ENCODE measurements around the gene CCDC34. TPM values are rescaled to one million over a fixed set of nuclear protein-coding genes. Genes with fewer than 3 reads are reported as not detected.

CCDC34 gene
- total and polyA plus RNA-seq, 2 of the 4 experiments (the other 2 are of a cell fraction), result 2.5 to 4.5 TPM

- H3K9me3 ChIP-seq (ENCODE audit: control insufficient read depth, insufficient read depth, low read length), result no peaks in the 10 kb centered on the region
- H3K27ac ChIP-seq (ENCODE audit: insufficient read depth, low read length), result no peak overlapping the region
- no peak overlapping the region for H2AFZ ChIP-seq (replicated peaks; ENCODE audit: low read length, poor library complexity)
- H3K4me1 ChIP-seq (ENCODE audit: control insufficient read depth, insufficient read depth, low read length), result peaks cover 19% of the 10 kb centered on the region
- no peak overlapping the region for H3K23ac ChIP-seq (ENCODE audit: low read depth, low read length)
- H3K4me2 ChIP-seq (ENCODE audit: low read depth, low read length), result peak overlapping the region; percentile 62; the same call in 1 of the 2 replicates
- no peak overlapping the region for H3K56ac ChIP-seq (ENCODE audit: extremely low read depth, insufficient read depth, low read length)
- in situ Hi-C loops (cut with MboI; ENCODE audit: low sequenced_read_pairs) (no loop called here), intact Hi-C loops (cut with micrococcal nuclease) (loop anchor here (10.0 kb wide), 1 partner anchor 417 kb away; no protein-coding TSS in a partner anchor), dilution Hi-C loops (cut with HindIII; ENCODE audit: low sequenced_read_pairs, unreplicated experiment) (no loop called here)
- peaks cover 0 to 4% of the 10 kb centered on the region in 2 experiments; a peak in 2 of 4 replicates for H3K79me1 ChIP-seq (ENCODE audit: low read depth in 1 of 2, low read length in 2 of 2)
- peaks cover 3% of the 10 kb centered on the region; the same call in 1 of the 2 replicates for H4K20me1 ChIP-seq (ENCODE audit: insufficient read depth, low read length)
- DNase-seq (no peak), ATAC-seq (ENCODE audit: low read depth) (no peak)
- no peak overlapping the region; the same call in 1 of the 2 replicates for H2BK120ac ChIP-seq (ENCODE audit: low read depth, low read length)
- no peak overlapping the region for H3K14ac ChIP-seq (replicated peaks; ENCODE audit: low read depth, low read length)
- H2AK5ac ChIP-seq (ENCODE audit: low read depth, low read length), result no peak overlapping the region
- BruUV-seq (replicated peaks), result no TSS peak
- 0 out of 4 replicates have a peak overlapping the region, but pooled peaks of 1 of the 2 experiments have one; percentile 5 for H4K8ac ChIP-seq (ENCODE audit: low read depth in 2 of 2, low read length in 2 of 2)
- no peak for TF ChIP-seq NFE2L2 (IDR thresholded peaks at IDR 0.05; ENCODE audit: low read depth, low read length)
- no peak for TF ChIP-seq BHLHE40 (IDR thresholded peaks at IDR 0.05; ENCODE audit: low read depth, low read length)
- TF ChIP-seq MAZ (IDR thresholded peaks at IDR 0.05; ENCODE audit: borderline replicate concordance, low read depth, low read length), result no peak
- no peaks in the 10 kb centered on the region for H3K36me3 ChIP-seq (ENCODE audit: control insufficient read depth, insufficient read depth, low read length)
- peak overlapping the region; percentile 61 for H3K18ac ChIP-seq (ENCODE audit: low read depth, low read length)
- peak overlapping the region; percentile 37; the same call in 1 of the 3 replicates for H2BK15ac ChIP-seq (ENCODE audit: low read depth, low read length)
- peak overlapping the region; percentile 54; the same call in 1 of the 2 replicates for H3K4ac ChIP-seq (ENCODE audit: low read depth, low read length)
- H2BK20ac ChIP-seq (ENCODE audit: low read depth, low read length), result no peak overlapping the region
- no peak overlapping the region for H3K9ac ChIP-seq (ENCODE audit: low read depth, low read length)
- POLR2A ChIA-PET (ENCODE audit: unreplicated experiment), result interaction anchor here (0.8 kb wide), 1 partner anchor 1700 kb away, joined by 3 read pairs; no protein-coding TSS in a partner anchor
- H3K9me1 ChIP-seq (ENCODE audit: insufficient read depth, low read length), result peaks cover 13% of the 10 kb centered on the region
- no peaks in the 10 kb centered on the region for H3K27me3 ChIP-seq (ENCODE audit: control insufficient read depth, insufficient read depth, low read length)
- H4K91ac ChIP-seq (ENCODE audit: insufficient read depth, low read depth, low read length), result peak overlapping the region; percentile 38; the same call in 1 of the 2 replicates
- no peak overlapping the region for H3K4me3 ChIP-seq (ENCODE audit: insufficient read depth, low read depth, low read length)
- H4K5ac ChIP-seq (ENCODE audit: low read depth, low read length), result no peak overlapping the region
- WGBS, 2 experiments (ENCODE audit: extremely low coverage in 2 of 2, insufficient read length in 1 of 2), result 92% methylated on average over 2 of the region's 5 CpGs; no CpG with 5 or more reads in 1 of the 2 experiments
- no peak overlapping the region for H2BK5ac ChIP-seq (ENCODE audit: low read depth, low read length, poor library complexity, severe bottlenecking)
- CTCF ChIA-PET, result no interaction called here
- H2AK9ac ChIP-seq (replicated peaks; ENCODE audit: low read depth, low read length, poor library complexity), result no peak overlapping the region
Observed at GRCh38 chr11:27391331-27392015, 28.5 kb upstream of the CCDC34 start.

All from IMR-90 (cell line).